Measurements from ENCODE around the gene ZNF35.

Gene ZNF35

DNA sequence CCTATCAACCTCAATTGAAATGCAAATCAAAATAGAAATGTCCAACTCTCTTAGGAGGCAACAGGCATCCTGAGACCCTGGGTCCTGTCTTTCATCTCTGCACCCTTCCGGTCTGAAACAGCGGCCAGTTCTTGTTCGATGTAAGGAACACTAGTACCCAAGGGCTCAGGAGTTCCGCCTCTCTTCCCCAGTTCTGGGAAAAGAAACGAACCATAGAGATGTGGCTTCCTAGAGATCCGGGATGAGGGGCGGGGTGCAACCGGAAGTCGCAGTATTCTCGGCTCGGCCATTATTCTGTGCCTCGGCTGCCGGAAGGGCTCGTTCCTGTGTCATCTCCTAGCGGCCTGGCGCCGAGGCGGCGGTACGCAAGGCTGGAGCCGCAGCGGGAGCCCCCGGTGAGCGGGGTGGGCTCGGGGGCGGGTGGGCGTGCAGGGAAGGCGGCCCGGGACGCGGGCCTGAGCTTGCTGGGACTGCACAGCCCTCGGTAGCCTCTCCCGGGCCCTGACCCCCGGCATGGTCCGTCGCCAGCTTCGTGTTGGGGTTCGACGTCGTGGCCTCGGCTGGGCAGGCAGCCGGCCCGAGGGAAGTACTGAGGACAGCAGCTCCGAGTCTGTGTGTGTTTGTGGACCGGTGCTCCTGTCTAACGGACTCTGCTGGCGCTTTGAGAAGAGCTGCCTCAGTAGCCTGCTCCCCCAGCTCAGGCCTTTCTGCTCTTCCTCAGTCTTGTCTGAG lies 23.6 kb upstream of the ZNF35 start, which contains the start of gene ZNF197:
Gene ZNF197, plus strand, starts transcription at position 288 of the 732 bp plus-strand sequence. CDS start 4,119 bp downstream, outside the sequence.
- Histone ChIP-seq H3F3A (ENCODE audit: insufficient read depth) (no peaks in the 10 kb centered on the region), H3K4me3 (ENCODE audit: insufficient read depth, low read length, poor library complexity, severe bottlenecking) (peak within 1 kb of the TSS; percentile 76), H3K9me3 (ENCODE audit: insufficient read depth, low read length) (no peaks in the 10 kb centered on the region), H3K36me3 (ENCODE audit: low read length) (no peaks in the 10 kb centered on the region), H3K27ac (ENCODE audit: low read depth, low read length) (peak within 1 kb of the TSS; percentile 16), H3K9ac (ENCODE audit: low read length) (peak within 1 kb of the TSS; percentile 72), H3K4me2 (ENCODE audit: low read depth, low read length, poor library complexity, severe bottlenecking) (peak within 1 kb of the TSS; percentile 93), H4K20me1 (ENCODE audit: low read depth, low read length) (no peaks in the 10 kb centered on the region), H3K79me2 (ENCODE audit: insufficient read depth, low read length) (peaks cover 31% of the 10 kb centered on the region), H2AFZ (ENCODE audit: low read depth, low read length, severe bottlenecking) (peak within 1 kb of the TSS; percentile 95), H3K9me2 (replicated peaks; ENCODE audit: insufficient read depth, low read length) (no peaks in the 10 kb centered on the region), H3K27me3 (ENCODE audit: low read length) (no peaks in the 10 kb centered on the region)
- no peak for TF ChIP-seq EZH2phosphoT487 (conservative IDR thresholded peaks at IDR 0.05; ENCODE audit: low read length)
- TF ChIP-seq, protein P1, sequence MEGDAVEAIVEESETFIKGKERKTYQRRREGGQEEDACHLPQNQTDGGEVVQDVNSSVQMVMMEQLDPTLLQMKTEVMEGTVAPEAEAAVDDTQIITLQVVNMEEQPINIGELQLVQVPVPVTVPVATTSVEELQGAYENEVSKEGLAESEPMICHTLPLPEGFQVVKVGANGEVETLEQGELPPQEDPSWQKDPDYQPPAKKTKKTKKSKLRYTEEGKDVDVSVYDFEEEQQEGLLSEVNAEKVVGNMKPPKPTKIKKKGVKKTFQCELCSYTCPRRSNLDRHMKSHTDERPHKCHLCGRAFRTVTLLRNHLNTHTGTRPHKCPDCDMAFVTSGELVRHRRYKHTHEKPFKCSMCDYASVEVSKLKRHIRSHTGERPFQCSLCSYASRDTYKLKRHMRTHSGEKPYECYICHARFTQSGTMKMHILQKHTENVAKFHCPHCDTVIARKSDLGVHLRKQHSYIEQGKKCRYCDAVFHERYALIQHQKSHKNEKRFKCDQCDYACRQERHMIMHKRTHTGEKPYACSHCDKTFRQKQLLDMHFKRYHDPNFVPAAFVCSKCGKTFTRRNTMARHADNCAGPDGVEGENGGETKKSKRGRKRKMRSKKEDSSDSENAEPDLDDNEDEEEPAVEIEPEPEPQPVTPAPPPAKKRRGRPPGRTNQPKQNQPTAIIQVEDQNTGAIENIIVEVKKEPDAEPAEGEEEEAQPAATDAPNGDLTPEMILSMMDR (IDR thresholded peaks at IDR 0.05; ENCODE audit: insufficient read depth, low read length, poor library complexity, severe bottlenecking) = no peak

GRCh38 chr3:44628716-44629115 lies 19.8 kb upstream of the ZNF35 start:
- Histone ChIP-seq H4K20me1 (ENCODE audit: low read depth, low read length) (no peaks in the 10 kb centered on the region), H3K27ac (ENCODE audit: low read depth, low read length) (no peak overlapping the region), H3K9ac (ENCODE audit: low read length) (no peak overlapping the region), H3K9me2 (replicated peaks; ENCODE audit: insufficient read depth, low read length) (no peaks in the 10 kb centered on the region), H3F3A (ENCODE audit: insufficient read depth) (no peaks in the 10 kb centered on the region), H3K4me3 (ENCODE audit: insufficient read depth, low read length, poor library complexity, severe bottlenecking) (no peak overlapping the region), H3K4me2 (ENCODE audit: low read depth, low read length, poor library complexity, severe bottlenecking) (no peak overlapping the region), H3K79me2 (ENCODE audit: insufficient read depth, low read length) (peaks cover 31% of the 10 kb centered on the region), H3K27me3 (ENCODE audit: low read length) (no peaks in the 10 kb centered on the region), H3K36me3 (ENCODE audit: low read length) (peaks cover 9% of the 10 kb centered on the region; the same call in 1 of the 2 replicates), H3K9me3 (ENCODE audit: insufficient read depth, low read length) (no peaks in the 10 kb centered on the region), H2AFZ (ENCODE audit: low read depth, low read length, severe bottlenecking) (no peak overlapping the region)
- TF ChIP-seq, protein P1 (IDR thresholded peaks at IDR 0.05; ENCODE audit: insufficient read depth, low read length, poor library complexity, severe bottlenecking) = no peak

DNA sequence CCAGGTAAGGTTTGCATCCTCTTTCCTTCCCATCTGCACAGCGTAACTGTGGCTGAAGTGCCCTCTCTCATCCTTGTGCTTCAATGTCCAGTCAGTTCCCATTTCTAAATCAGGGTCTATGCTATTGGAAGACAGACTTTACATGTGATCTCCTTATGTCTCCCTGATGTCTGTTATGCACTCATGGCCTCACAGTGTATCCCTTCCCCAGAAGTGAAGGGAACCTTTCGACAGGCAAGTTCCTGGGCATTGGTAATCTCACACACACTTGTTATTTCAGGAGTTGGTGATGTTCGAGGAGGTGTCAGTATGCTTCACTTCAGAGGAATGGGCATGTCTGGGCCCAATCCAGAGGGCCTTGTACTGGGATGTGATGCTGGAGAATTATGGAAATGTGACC lies 16.3 kb upstream of the ZNF35 start:
- no peaks in the 10 kb centered on the region for H3F3A ChIP-seq (ENCODE audit: insufficient read depth)
- H3K4me2 ChIP-seq (ENCODE audit: low read depth, low read length, poor library complexity, severe bottlenecking) = no peak overlapping the region
- H3K27me3 ChIP-seq (ENCODE audit: low read length) = no peaks in the 10 kb centered on the region
- no peak overlapping the region for H3K9ac ChIP-seq (ENCODE audit: low read length)
- no peak for TF ChIP-seq EZH2phosphoT487 (conservative IDR thresholded peaks at IDR 0.05; ENCODE audit: low read length)
- TF ChIP-seq, protein P1 (IDR thresholded peaks at IDR 0.05; ENCODE audit: insufficient read depth, low read length, poor library complexity, severe bottlenecking) = no peak
- H3K79me2 ChIP-seq (ENCODE audit: insufficient read depth, low read length) = peaks cover 13% of the 10 kb centered on the region
- H3K4me3 ChIP-seq (ENCODE audit: insufficient read depth, low read length, poor library complexity, severe bottlenecking) = no peak overlapping the region
- H3K9me3 ChIP-seq (ENCODE audit: insufficient read depth, low read length) = no peaks in the 10 kb centered on the region
- H3K36me3 ChIP-seq (ENCODE audit: low read length) = peaks cover 17% of the 10 kb centered on the region; the same call in 1 of the 2 replicates
- no peaks in the 10 kb centered on the region for H4K20me1 ChIP-seq (ENCODE audit: low read depth, low read length)
- no peak overlapping the region for H3K27ac ChIP-seq (ENCODE audit: low read depth, low read length)
- no peaks in the 10 kb centered on the region for H3K9me2 ChIP-seq (replicated peaks; ENCODE audit: insufficient read depth, low read length)
- no peak overlapping the region for H2AFZ ChIP-seq (ENCODE audit: low read depth, low read length, severe bottlenecking)
